Endodermal cell (in vitro differentiated cells): Measurements from ENCODE around the gene DGKD. TPM values are rescaled to one million over a fixed set of nuclear protein-coding genes. Genes with fewer than 3 reads are reported as not detected.

Experiments used
- DNase-seq: peaks from one replicate; pipeline ENCODE4 v3.0.0-alpha.2; 2017
- H3K27ac ChIP-seq: 2 replicates; pipeline ENCODE4 v1.5.1; 2013; ENCODE audit warnings: mild to moderate bottlenecking, low read depth, low read length, moderate library complexity
- H3K27me3 ChIP-seq: 2 replicates; pipeline ENCODE4 v1.6.1; 2013; ENCODE audit warnings: mild to moderate bottlenecking, low read length, moderate library complexity; ENCODE audit not compliant: insufficient read depth, control insufficient read depth, poor library complexity, severe bottlenecking
- H3K36me3 ChIP-seq: 2 replicates; pipeline ENCODE4 v1.7.0; 2013; ENCODE audit warnings: mild to moderate bottlenecking, low read length, moderate library complexity; ENCODE audit not compliant: control insufficient read depth, insufficient read depth
- H3K4me1 ChIP-seq: one replicate; pipeline ENCODE4 v1.7.0; 2013; ENCODE audit warnings: low read length; ENCODE audit not compliant: control insufficient read depth, insufficient read depth
- H3K4me3 ChIP-seq: 2 replicates; pipeline ENCODE4 v1.5.1; 2013; ENCODE audit warnings: mild to moderate bottlenecking, low read length, moderate library complexity
- H3K9ac ChIP-seq: 2 replicates; pipeline ENCODE4 v1.6.1; 2013; ENCODE audit warnings: mild to moderate bottlenecking, low read length, moderate library complexity; ENCODE audit not compliant: poor library complexity, severe bottlenecking; ENCODE audit errors: extremely low read depth
- H3K9me3 ChIP-seq: 2 replicates; pipeline ENCODE4 v1.6.1; 2013; ENCODE audit warnings: mild to moderate bottlenecking, low read length, moderate library complexity; ENCODE audit not compliant: control insufficient read depth
- H3K27ac Mint-ChIP-seq: 2 replicates; pipeline ENCODE4 v1.8.0; 2020; ENCODE audit warnings: mixed read lengths
- H3K27me3 Mint-ChIP-seq: 2 replicates; pipeline ENCODE4 v1.8.0; 2021; ENCODE audit warnings: mild to moderate bottlenecking, mixed read lengths; ENCODE audit not compliant: insufficient read depth
- H3K36me3 Mint-ChIP-seq: 2 replicates; pipeline ENCODE4 v1.8.0; 2020; ENCODE audit warnings: low read depth, mixed read lengths
- H3K4me1 Mint-ChIP-seq: 2 replicates; pipeline ENCODE4 v1.8.0; 2020; ENCODE audit warnings: mixed read lengths
- H3K4me3 Mint-ChIP-seq: 2 replicates; pipeline ENCODE4 v1.8.0; 2020; ENCODE audit warnings: mild to moderate bottlenecking, moderate library complexity, mixed read lengths
- H3K9me3 Mint-ChIP-seq: 2 replicates; pipeline ENCODE4 v1.8.0; 2020; ENCODE audit warnings: mild to moderate bottlenecking, mixed read lengths
- CTCF ChIP-seq: fragments of 200-600 bp; sonication (generic); conservative IDR thresholded peaks from 2 replicates; pipeline ENCODE4 v1.5.0; 2021; ENCODE audit warnings: antibody characterized with exemption, mild to moderate bottlenecking
- WGBS, 2 experiments: methylation state at CpG; one replicate each; pipeline versions ENCODE4 v1.1.5 to v1.1.7; 2013; ENCODE audit warnings: missing lambda C conversion rate in 2 of 2, mixed read lengths in 1 of 2; ENCODE audit not compliant: insufficient coverage in 1 of 2, insufficient read length in 1 of 2; 5-methylcytosine and 5-hydroxymethylcytosine counted together
- total RNA-seq, 2 donors: library from RNA; stranded (reverse); fragmentation: NEBNext Ultra II Directional in 1 of 2; extraction: Animal tissue kit (Norgen Biotek cat#: 25700) in 1 of 2; gene quantifications; 2 replicates in 1 of 2; 3 replicates in 1 of 2; pipeline ENCODE4 v1.2.1, GENCODE V29; 2021

The DGKD gene
- total RNA-seq, 2 donors from 2014 or later: 39.2 to 46.9 TPM

- Mint-ChIP-seq H3K9me3 (peaks cover 8% of the 10 kb centered on the region), H3K27me3 (peaks cover 58% of the 10 kb centered on the region), H3K36me3 (peaks cover 6% of the 10 kb centered on the region), H3K27ac (no peak overlapping the region), H3K4me1 (peaks cover 29% of the 10 kb centered on the region), H3K4me3 (peak overlapping the region; percentile 77)
- H3K27me3 ChIP-seq: peaks cover 47% of the 10 kb centered on the region
- H3K9ac ChIP-seq: no peak overlapping the region
- peak overlapping the region; percentile 87 for H3K4me3 ChIP-seq
- H3K9me3 ChIP-seq: peaks cover 6% of the 10 kb centered on the region
- H3K4me1 ChIP-seq: no peaks in the 10 kb centered on the region
- no peak for TF ChIP-seq CTCF
- DNase-seq: no peak
- 0% methylated on average over 8 to 77 of the region's 77 CpGs for WGBS, 2 experiments
- no peak overlapping the region for H3K27ac ChIP-seq
- H3K36me3 ChIP-seq: no peaks in the 10 kb centered on the region
These were observed 218 bp downstream of the DGKD start for GRCh38 chr2:233354500-233354924.

- H3K27ac ChIP-seq: no peak overlapping the region
- Mint-ChIP-seq H3K4me1 (peaks cover 28% of the 10 kb centered on the region), H3K4me3 (peak overlapping the region; percentile 77), H3K27me3 (peaks cover 57% of the 10 kb centered on the region), H3K36me3 (peaks cover 6% of the 10 kb centered on the region), H3K27ac (peak overlapping the region; percentile 55), H3K9me3 (peaks cover 8% of the 10 kb centered on the region)
- peaks cover 6% of the 10 kb centered on the region for H3K9me3 ChIP-seq
- no peaks in the 10 kb centered on the region for H3K36me3 ChIP-seq
- no peaks in the 10 kb centered on the region for H3K4me1 ChIP-seq
- no peak for TF ChIP-seq CTCF
- peaks cover 41% of the 10 kb centered on the region for H3K27me3 ChIP-seq
- 8 to 19% methylated on average over 24 to 46 of the region's 46 CpGs for WGBS, 2 experiments
- DNase-seq: peak; percentile 66
- peak overlapping the region; percentile 87 for H3K4me3 ChIP-seq
- no peak overlapping the region for H3K9ac ChIP-seq
These were observed 779 bp downstream of the DGKD start for GRCh38 chr2:233354971-233355574.

GRCh38 chr2:233355916-233356315 lies 1.6 kb downstream of the DGKD start:
- Mint-ChIP-seq H3K9me3 (peaks cover 8% of the 10 kb centered on the region), H3K27me3 (peaks cover 48% of the 10 kb centered on the region), H3K4me1 (peaks cover 35% of the 10 kb centered on the region), H3K36me3 (peaks cover 6% of the 10 kb centered on the region), H3K4me3 (peak overlapping the region; percentile 77), H3K27ac (no peak overlapping the region)
- Histone ChIP-seq H3K36me3 (no peaks in the 10 kb centered on the region), H3K27ac (no peak overlapping the region), H3K9ac (no peak overlapping the region), H3K9me3 (peaks cover 6% of the 10 kb centered on the region), H3K4me3 (peak overlapping the region; percentile 87), H3K27me3 (peaks cover 33% of the 10 kb centered on the region), H3K4me1 (peaks cover 5% of the 10 kb centered on the region)
- no peak for DNase-seq
- no peak for TF ChIP-seq CTCF
- WGBS, 2 experiments: 94 to 100% methylated on average over 5 to 10 of the region's 10 CpGs
